RWPE2 (cell line): ENCODE results near the gene HK2.
A peak's percentile ranks its signal among the peaks of the same experiment; 100 is the strongest.
"Not testable (repeated sequence)": the region's sequence is repeated elsewhere in the genome, so short reads cannot be mapped to it uniquely, and the experiment has no call there.

Experiments used
- ATAC-seq: fragments of 200-7000 bp; cut with Tn5 transposase; 3 replicates; pipeline ENCODE4 v1.9.1; 2021; ENCODE audit warnings: low read depth
- DNase-seq: peaks from one replicate; pipeline ENCODE4 v3.0.0-alpha.2; 2020; ENCODE audit warnings: low spot score
- H3K27ac ChIP-seq: fragments of 450-650 bp; 2 replicates; pipeline ENCODE4 v1.5.1; 2017; ENCODE audit warnings: mild to moderate bottlenecking; ENCODE audit not compliant: poor library complexity, severe bottlenecking
- H3K27me3 ChIP-seq: fragments of 250-450 bp; sonication (Bioruptor Pico); 2 replicates; pipeline ENCODE4 v1.5.1; 2021; ENCODE audit warnings: mild to moderate bottlenecking, moderate library complexity; ENCODE audit not compliant: insufficient read depth, poor library complexity, severe bottlenecking
- H3K36me3 ChIP-seq: fragments of 250-450 bp; sonication (Bioruptor Pico); 2 replicates; pipeline ENCODE4 v1.5.1; 2020; ENCODE audit warnings: low read depth, mild to moderate bottlenecking, moderate library complexity
- H3K4me1 ChIP-seq: fragments of 250-450 bp; sonication (Bioruptor Pico); 2 replicates; pipeline ENCODE4 v1.5.1; 2021; ENCODE audit warnings: mild to moderate bottlenecking, moderate library complexity; ENCODE audit not compliant: insufficient read depth, poor library complexity, severe bottlenecking
- H3K4me3 ChIP-seq: fragments of 250-450 bp; sonication (Bioruptor Pico); 2 replicates; pipeline ENCODE4 v1.5.1; 2021; ENCODE audit warnings: mild to moderate bottlenecking, moderate library complexity; ENCODE audit not compliant: severe bottlenecking
- H3K9me3 ChIP-seq: fragments of 250-450 bp; sonication (Bioruptor Pico); 2 replicates; pipeline ENCODE4 v1.5.1; 2021; ENCODE audit warnings: mild to moderate bottlenecking, moderate library complexity; ENCODE audit not compliant: severe bottlenecking
- CTCF ChIP-seq: fragments of 450-650 bp; IDR thresholded peaks from one replicate; pipeline ENCODE4 v1.5.1; 2017; ENCODE audit warnings: mild to moderate bottlenecking, moderate library complexity; ENCODE audit not compliant: poor library complexity, severe bottlenecking

HK2 gene

GRCh38 chr2:74906395-74906794 is 72.5 kb downstream of the HK2 start:
- Histone ChIP-seq H3K36me3 (no peaks in the 10 kb centered on the region), H3K27me3 (no peaks in the 10 kb centered on the region), H3K4me1 (peaks cover 5% of the 10 kb centered on the region), H3K27ac (no peak overlapping the region), H3K4me3 (no peak overlapping the region), H3K9me3 (no peaks in the 10 kb centered on the region)
- ATAC-seq (no peak), DNase-seq (no peak)
- TF ChIP-seq CTCF = no peak

- not testable (repeated sequence) for DNase-seq, H3K9me3 ChIP-seq, H3K27me3 ChIP-seq, ATAC-seq, H3K36me3 ChIP-seq, H3K27ac ChIP-seq, H3K4me3 ChIP-seq, H3K4me1 ChIP-seq
Measured at GRCh38 chr2:74907560-74907959, 73.6 kb downstream of the HK2 start.

GRCh38 chr2:74908748-74909444 is 75.0 kb downstream of the HK2 start:
- peak; percentile 77 for ATAC-seq
- TF ChIP-seq CTCF = no peak
- Histone ChIP-seq H3K27ac (no peak overlapping the region), H3K27me3 (no peaks in the 10 kb centered on the region), H3K36me3 (no peaks in the 10 kb centered on the region), H3K9me3 (no peaks in the 10 kb centered on the region), H3K4me3 (no peak overlapping the region), H3K4me1 (peaks cover 5% of the 10 kb centered on the region)
- DNase-seq = no peak

GRCh38 chr2:74910245-74910644 is 76.3 kb downstream of the HK2 start:
- Histone ChIP-seq H3K27me3 (no peaks in the 10 kb centered on the region), H3K4me3 (no peak overlapping the region), H3K4me1 (peaks cover 5% of the 10 kb centered on the region), H3K27ac (no peak overlapping the region), H3K9me3 (no peaks in the 10 kb centered on the region), H3K36me3 (no peaks in the 10 kb centered on the region)
- TF ChIP-seq CTCF = no peak
- ATAC-seq (no peak), DNase-seq (no peak)

GRCh38 chr2:74911061-74911460 is 77.1 kb downstream of the HK2 start:
- H3K27me3 ChIP-seq = no peaks in the 10 kb centered on the region
- H3K4me3 ChIP-seq = no peak overlapping the region
- H3K27ac ChIP-seq = no peak overlapping the region
- H3K9me3 ChIP-seq = no peaks in the 10 kb centered on the region
- ATAC-seq (no peak), DNase-seq (no peak)
- H3K4me1 ChIP-seq = peaks cover 5% of the 10 kb centered on the region
- TF ChIP-seq CTCF = no peak
- H3K36me3 ChIP-seq = no peaks in the 10 kb centered on the region
